ENCODE results near the gene GFOD1.
"Not testable (repeated sequence)": the region's sequence is repeated elsewhere in the genome, so short reads cannot be mapped to it uniquely, and the experiment has no call there.

The GFOD1 gene

DNA sequence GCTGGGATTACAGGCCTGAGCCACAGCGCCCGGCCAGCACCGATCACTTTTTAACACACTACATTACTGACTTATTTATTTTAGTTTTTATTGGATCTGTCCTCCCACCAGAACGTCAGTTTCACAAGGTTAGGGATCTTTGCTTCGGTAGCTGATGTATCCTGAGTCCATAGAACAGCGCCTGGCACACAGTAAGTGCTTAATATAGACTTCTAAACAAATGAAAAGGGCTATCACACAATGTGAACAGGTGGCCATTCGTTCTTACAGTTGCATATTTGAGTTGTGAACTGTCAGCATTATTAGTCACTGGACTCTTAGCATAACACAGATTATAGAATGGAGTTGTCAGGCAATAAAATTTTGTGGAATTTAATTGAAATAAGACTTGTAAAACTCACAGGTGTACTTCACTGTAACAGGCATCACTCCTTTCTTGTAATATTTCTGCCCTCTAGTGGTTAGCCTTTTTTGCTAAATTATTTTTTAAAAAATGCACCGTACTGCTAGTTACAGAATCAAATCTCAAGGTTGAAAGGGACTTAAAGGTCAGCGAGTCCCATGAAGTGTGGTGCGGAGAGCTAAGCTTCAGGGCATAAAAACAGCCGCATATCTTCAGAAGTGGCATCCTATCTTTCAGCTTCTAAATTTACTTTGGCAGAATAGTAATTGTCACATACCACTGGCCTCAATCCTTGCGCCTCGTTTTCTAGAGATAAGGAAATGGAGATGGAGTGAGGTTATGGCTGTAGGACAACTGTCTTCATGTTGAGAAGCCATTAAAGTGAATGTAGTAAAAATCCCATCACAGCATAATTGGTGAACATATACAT, 155.7 kb downstream of the GFOD1 start:
- DNase-seq (ENCODE audit: low read depth in 2 of 3, low spot score in 1 of 3), result no peak

DNA sequence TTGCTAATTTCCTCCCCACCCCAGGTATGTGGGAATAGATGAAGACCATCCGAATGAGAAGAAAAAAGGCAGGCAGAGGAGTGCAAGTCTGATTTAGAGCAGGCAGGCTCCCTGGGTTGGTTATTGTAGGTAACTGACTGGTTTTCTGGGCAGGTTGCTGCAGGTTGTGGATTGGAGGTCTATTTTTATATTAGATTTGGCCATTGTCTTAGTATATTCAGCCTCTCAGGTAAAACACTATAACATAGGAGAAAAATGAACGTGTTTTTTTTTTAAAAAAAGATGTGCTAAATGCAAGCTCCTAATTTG, 158.6 kb downstream of the GFOD1 start:
- DNase-seq (ENCODE audit: low read depth in 2 of 3, low spot score in 1 of 3), result no peak

DNA sequence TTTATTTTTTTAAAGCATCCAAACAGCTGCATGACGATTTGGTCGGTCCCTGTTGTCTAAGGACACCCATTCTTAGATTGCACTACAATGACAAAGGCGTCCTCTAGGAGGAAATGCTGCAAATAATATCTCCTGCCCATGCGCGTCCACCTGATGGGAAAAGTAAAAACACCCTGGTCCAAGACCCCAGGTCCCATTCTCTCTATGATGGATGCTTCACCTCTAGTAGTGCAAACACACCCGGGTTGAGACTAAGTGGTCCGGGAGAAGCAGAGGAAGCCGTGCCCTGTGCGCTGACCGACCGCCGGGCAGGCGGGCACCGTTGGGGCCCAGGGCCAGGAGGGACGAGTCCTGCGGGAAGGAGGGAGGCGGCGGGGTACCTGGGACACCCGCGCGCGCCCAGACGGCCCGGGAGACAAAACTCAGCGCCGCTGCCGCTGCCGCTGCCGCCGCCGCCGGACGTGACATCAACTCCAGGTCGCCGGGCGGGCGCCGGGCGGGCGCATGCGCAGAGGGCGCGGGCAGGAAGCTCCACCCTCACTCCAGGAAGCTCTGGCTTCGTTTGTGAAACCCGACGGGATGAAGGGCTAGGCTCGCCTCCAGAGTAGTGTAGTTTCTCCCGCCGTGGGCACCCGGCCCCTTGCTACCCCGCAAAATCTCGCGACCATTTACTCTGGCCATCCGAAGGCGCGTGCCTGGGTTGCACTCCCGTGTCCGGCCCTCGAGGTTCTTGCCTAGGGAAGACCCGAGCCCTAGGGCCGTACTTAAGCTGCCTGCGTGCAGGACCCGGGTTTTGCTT, 159.1 kb downstream of the GFOD1 start, which contains the start of gene TBC1D7:
TBC1D7 (minus strand) TSS at position 462 of the 799 bp plus-strand sequence. CDS start 1,639 bp downstream, outside the sequence.
- peak; percentile 82 to 89 (median 88) for DNase-seq (ENCODE audit: low read depth in 2 of 3, low spot score in 1 of 3)

GRCh38 chr6:13327691-13328075, 159.7 kb downstream of the GFOD1 start:
- DNase-seq (ENCODE audit: low read depth in 2 of 3, low spot score in 1 of 3), result no peak

- not testable (repeated sequence) for DNase-seq (ENCODE audit: low read depth in 2 of 3, low spot score in 1 of 3)
These were observed 161.3 kb downstream of the GFOD1 start for GRCh38 chr6:13326031-13326586.

- no peak for DNase-seq (ENCODE audit: low read depth in 2 of 3, low spot score in 1 of 3)
These were observed 167.4 kb downstream of the GFOD1 start for GRCh38 chr6:13319891-13320564.

- no peak for DNase-seq (ENCODE audit: low read depth in 2 of 3, low spot score in 1 of 3)
These were observed 168.6 kb downstream of the GFOD1 start for GRCh38 chr6:13318821-13319220.

- no peak for DNase-seq (ENCODE audit: low read depth in 2 of 3, low spot score in 1 of 3)
These were observed 171.5 kb downstream of the GFOD1 start for GRCh38 chr6:13315896-13316295.

DNA sequence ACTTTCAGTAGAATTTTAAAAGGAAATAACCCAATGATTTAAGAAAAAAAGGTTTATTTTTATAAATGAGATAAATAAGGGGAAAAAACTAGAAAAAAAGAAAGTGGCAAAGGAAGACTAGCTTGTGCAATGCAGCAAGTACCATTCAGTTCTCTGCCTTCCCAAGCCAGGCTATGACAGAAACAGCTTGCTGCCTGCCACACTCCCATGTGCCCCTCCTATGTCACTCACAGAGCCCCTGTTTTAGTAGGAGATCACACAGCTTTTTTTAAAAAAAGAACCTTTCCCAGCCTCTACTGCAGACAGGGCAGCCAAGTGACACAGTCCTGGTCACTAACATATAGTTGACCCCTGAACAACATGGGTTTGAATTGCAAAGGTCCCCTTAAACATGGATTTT, 172.6 kb downstream of the GFOD1 start:
- DNase-seq (ENCODE audit: low read depth in 2 of 3, low spot score in 1 of 3), result no peak

GRCh38 chr6:13311155-13311554, 176.2 kb downstream of the GFOD1 start:
- DNase-seq (ENCODE audit: low read depth in 2 of 3, low spot score in 1 of 3), result no peak

GRCh38 chr6:13308332-13308731, 179.1 kb downstream of the GFOD1 start:
- DNase-seq (ENCODE audit: low read depth in 2 of 3, low spot score in 1 of 3), result no peak

Data from stimulated activated CD4-positive, alpha-beta T cell treated with anti-CD3 and anti-CD28 coated beads, Interleukin-12 subunit alpha, Interleukin-12 subunit beta, amount 100 ng/mL, for 48 hours (primary cell).